GM19099 (cell line): ENCODE measurements around the gene NDUFB10.

Experiments used
- POLR2A ChIP-seq: IDR thresholded peaks from 3 replicates; pipeline ENCODE4 v1.6.1; 2011; ENCODE audit warnings: low read depth; ENCODE audit not compliant: insufficient read length; ENCODE audit errors: extremely low read depth

Gene NDUFB10

DNA sequence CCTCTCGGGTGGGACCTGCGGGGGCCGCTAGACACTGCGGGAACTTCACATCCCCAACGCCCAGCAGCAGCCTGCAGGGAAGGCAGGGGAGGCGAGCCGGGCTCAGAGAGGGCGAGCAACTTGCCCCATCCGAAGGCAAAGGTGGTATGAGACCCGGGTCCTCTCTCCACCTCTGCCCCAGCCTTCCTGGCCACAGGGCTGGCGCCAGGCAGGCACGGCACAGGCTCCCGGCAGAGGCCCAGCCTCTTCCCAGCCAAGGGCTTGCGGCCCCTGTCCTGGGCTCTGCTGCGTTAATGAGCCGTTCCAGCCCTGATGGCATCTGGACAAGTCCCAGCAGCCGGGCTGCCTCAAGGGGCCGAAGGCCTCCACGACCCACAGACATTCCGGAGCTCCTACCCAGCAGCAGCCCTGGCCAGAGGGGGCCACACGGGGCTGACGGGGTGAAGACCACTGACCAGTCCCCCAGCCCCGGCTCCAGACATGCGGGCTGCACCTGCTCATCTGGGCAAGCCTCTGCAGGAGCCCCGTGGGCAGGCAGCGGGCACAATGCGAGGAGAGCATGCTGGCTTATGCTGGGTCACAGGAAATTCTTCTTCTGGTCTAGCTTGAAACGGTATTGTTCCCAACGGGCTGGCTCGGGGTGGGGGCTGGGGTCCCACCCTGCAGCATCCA is 39.9 kb upstream of the NDUFB10 start:
- TF ChIP-seq POLR2A = no peak

DNA sequence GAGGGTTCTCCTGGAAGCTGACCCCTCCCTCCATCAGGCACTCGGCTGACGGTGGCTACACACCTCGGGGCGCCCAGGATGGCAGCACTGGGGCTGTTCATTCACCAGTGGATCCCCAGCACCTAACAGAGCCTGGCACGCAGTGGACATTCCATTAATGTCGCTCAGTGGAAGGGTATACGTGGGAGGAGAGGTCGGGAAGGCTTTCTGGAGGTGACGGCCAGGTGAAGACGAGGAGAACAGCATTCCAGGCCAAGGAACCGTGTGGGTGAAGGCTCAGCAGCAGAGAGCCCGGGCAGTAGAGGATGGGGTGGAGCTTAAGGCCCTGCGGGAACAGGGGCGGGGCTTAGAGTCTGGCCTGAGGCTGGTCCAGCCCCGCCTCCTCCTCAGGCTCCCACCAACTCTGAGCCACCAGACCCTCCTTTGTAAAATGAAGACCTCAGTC is 38.6 kb upstream of the NDUFB10 start:
- TF ChIP-seq POLR2A = no peak

DNA sequence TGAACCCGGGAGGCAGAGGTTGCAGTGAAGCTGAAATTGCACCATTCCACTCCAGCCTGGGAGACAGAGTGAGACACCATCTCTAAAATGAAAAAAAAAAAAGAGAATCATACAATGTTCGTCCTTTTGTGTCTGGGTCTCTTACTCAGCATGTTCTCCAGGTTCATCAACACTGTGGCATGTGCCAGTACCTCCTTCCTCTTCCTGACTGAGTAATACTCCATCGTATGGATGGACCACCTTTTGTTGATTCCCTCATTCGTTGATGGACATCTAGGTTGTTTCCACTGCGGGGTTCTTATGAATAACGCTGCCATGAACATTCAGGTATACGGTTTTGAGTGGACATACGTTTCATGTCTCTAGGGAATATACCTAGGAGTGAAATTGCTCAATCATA is 37.0 kb upstream of the NDUFB10 start:
- no peak for TF ChIP-seq POLR2A

DNA sequence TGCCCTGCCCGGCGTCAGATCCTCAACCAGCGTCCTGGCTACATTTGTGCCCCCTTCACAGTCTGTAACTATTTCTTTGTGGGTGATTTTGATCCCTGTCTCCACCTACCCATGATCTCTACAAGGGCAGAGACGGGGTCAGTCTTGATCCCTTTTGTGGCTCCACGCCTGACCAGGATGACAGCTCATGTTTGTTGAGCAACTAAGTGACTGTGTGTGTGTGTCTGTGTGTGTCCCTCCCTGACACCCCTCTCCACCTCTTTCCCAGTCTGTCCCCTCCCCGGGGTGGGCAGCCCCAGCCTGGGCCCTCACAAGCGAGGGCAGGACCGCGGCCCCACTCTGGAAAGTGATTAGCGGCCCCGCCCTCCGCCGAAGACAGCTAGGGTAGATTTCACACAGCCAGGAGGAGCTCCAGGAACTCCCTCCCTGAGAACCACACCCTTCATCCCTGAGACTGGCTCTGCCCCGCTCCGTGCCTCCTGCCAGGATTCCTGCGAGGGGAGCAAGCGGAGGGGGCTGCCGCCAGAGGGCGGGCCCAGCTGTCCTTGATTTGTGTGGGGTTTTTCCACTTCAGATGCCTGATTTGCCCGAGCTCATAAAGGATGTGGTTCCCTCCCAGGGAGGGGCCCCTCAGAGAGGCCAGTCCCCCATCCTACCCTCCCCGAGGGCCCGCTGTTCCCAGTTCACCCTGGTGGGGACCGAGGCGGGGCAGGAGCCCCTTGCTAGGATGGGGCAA is 35.9 kb upstream of the NDUFB10 start:
- TF ChIP-seq POLR2A = no peak

DNA sequence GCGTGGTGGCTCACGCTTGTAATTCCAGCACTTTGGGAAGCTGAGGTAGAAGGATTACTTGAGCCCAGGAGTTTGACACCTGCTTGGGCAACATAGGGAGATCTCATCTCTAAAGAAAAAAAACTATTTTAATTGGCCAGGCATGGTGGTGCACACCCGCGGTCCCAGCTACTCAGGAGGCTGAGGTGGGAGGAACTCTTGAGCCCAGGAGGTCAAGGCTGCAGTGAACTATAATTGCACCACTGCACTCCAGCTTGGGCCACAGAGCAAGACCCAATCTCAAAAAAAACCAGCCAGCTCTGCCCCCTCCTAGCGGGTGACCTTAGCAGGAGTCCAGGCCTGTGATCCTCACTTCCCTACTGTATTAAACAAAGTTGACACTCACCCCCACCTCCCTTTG is 35.2 kb upstream of the NDUFB10 start:
- TF ChIP-seq POLR2A = no peak

DNA sequence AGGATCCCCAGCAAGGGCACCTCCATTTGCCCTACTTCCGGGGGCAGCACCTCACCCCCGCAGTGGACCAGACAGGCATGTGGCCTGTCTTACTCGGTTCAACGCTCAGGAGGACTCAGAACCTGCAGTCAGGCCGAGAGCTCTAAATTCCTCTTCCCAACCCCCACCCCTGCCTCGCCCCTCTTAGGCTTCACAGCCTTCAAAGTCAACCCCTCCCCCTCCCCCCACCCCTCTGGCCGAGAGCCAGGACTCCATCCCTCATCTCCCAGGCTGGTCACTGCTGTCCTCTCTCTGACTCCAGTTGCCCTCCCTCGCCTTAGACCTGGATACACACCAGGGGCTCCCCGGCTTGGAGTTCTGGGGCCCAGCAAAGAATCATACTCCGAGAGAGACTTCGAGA is 33.1 kb upstream of the NDUFB10 start:
- no peak for TF ChIP-seq POLR2A

DNA sequence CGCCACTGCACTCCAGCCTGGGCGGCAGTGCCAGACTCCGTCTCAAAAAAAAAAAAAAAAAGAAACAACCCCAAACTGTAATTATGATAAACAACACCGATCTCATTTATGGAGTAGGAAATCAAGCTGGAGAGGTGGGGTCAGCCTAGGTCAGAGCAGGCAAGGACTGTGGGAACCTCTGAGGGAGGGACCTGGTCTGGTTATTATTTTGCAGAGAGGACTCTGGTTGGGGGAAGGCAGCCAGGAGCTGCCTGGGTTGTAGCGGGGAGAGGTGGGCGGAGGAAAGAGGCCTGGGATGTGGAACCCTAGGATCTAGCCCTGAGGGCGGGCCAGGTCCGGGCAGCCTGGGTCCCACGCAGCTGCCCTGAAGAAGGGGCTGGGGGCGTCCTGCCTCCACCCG is 30.2 kb upstream of the NDUFB10 start:
- no peak for TF ChIP-seq POLR2A

DNA sequence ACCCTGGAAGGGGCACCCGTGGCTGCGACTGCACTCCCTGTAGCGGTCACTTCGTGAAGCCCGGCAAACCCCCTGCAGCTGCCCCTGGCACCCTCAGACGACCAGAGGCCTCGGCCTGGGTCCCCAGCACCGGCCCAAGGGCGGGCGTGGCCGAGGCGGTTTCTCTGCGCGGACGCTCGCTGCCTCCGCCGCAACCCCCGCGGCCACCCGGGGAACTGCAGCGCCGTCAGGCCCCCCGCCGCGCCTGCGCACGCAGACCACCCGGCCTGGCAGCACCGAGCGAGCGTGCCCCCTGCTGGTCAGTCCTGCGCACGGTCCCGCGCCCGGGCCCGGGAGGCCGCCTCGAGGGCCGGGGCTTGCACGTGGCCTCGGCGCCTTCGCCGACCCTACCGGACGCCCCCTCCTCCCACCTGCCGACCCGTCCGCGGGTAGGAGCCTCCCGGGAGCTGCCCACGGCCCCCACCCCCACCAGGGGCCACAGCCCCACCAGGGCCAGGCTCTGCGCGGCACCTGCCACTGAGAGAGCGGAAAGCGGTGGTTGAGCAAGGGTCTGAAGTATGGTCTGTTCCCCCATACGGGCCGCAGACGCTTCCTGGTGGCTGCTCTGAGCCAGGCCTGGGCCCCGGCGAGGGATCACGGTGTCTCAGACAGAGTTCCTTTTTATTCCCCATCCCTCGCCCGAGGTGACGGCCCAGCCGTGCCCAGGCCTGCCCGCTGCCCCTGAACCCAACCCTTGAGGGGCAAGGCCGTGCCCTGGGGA is 29.6 kb upstream of the NDUFB10 start:
- TF ChIP-seq POLR2A = no peak

DNA sequence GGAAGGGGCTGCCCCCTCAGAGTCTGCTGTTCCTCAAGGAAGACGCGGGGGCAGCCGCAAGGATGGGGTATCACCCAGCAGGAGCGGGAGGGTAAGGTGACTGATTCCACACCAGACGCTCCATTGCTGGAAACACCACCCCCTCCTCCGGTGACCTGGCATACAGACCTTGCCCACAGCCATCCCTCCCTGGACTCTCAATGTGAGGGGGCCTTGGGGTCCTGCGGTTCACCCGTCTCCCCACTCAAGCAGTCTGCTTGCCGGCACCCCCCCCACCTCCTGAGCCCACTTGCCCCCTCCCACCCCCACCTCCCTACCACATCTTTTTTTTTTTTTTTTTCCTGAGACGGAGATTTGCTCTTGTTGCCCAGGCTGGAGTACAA is 29.0 kb upstream of the NDUFB10 start:
- no peak for TF ChIP-seq POLR2A

DNA sequence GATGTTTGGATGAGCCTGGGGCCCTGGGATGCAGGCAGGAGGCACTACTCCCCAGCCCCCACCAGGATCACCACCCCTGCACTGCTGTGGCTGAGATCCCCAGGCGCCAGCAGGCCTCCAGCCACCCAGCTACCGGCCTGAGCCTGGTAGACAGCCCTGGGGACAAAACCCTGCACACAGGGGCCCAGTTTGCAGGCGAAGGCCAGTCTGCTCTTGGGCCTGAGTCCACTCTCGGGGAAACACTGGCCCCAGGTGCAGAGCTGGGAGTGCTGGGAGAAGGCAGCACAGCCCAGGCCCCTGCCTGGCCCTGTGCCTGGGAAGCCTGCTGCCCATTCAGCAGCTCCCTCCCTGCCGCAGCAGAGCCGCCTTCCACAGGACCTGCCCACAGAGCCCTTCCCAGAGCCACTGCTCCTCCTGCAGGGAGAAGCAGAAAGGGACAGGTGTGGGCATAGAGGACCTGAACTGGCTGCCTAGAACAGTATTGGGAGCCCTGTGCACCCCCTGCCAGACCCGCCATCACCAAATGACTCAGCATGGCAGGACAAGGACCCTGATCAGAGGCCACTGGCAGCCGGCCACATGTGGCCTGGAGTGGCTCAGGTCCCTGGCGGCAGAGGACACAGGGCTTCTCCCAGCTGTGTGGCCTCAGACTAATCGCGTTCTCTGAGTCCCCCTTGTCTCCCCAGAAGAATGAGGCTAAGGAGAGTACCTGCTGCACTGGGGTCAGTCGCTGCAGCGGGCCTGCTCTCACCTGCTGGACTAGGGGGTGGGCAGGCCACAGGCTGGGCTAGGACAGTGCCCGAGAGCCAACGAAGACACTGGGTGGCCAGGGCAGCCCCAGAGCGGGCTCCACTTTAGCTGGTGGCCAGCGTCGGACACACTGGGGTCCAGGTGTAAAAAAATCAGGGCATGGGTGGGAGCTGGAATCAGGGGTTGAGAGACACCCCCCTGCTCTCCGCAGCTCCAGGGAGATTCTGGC is 27.0 kb upstream of the NDUFB10 start:
- no peak for TF ChIP-seq POLR2A

DNA sequence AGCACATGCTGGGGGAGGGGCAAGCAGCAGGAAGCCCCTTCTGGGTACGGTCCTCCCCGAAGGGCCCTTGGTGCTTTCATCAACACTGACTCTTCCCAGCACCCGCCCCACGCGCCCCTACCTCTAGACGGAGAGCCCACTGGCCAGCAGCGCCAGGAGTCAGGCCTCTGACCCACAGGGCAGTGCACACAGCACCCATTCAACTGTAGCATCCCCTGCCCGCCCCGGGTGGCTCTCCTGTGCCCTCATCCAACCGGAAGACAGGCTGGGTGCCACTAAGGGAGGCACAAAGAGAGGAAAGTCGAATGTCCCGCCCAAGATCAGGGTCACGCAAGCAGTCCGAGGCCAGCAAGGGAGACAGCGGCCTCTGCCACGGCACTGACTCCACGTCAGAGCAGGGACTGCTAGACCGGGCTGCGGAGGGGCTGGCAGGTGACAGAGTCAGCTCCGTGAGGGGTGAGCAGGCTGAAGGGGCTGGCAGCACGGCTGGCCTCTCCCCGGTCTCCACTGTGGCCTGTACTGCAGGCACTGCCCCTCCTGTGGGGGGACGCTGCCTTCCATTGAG is 26.2 kb upstream of the NDUFB10 start:
- no peak for TF ChIP-seq POLR2A

DNA sequence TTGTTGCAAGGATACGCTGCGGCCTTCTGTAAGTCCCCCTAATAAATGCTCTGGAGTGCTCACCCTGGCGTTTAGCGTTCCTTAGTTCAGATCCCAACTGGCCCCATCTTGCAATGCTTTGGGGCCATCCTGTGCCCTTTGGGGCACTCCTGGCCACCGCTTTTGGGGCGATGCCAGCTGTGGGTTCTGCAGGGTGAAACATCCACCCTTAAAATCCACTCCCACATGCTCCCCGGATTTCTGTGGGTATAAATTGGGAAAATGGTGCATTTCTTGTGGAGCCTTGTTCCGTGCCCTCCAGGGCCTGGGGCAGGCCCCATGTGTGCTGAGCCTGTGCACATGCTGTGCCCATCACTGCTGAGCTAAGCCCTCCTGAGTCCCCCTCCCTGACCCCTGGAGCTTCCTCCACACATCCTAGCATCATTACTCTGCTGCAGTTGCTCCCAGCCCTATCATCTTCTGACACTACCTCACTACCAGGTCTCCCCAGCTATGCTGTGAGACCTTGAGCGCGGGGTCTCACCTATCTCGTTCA is 22.3 kb upstream of the NDUFB10 start:
- TF ChIP-seq POLR2A = no peak

DNA sequence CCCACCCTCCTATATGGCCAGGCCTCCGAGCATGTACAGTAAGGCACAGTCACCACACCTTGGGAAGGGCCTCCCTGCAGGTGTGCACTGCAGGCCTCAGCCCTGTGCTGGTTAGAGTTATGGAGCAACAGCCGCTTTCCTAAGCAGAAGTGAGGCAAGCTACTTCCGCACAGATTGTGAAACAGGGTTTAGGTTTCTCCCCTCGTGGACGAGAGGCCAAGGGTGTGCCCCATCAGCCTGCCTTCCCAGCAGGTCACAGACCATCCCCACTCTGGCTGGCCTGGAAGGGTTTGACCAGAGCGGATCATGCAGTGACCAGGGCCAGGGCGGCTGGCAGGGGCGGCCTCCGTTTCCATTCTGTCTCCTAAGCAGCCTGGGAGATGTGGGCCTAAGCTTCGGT is 21.0 kb upstream of the NDUFB10 start:
- TF ChIP-seq POLR2A = no peak

DNA sequence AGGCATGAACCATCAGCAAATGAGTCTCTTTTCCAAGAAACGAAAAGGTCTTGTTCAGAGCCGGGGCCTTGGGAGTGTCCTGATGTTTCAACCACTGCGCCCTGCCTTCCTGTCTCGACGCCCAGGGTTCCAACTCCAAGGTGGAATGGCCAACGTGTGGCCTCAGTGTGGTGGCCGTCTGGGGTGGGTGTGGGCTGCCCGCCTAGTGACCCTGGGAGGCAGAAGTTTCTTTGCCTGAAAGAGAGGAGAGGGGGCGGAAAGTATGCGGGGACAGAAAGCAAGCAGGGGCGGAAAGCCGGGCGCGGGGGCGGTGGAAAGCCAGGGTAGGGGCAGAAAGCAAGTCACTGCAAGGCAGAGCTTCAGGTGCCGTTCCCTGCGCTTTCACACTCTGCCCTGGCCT is 20.4 kb upstream of the NDUFB10 start:
- TF ChIP-seq POLR2A = no peak
